Spleen (tissue), 7 donors: ENCODE measurements around the gene LASP1.

Experiments
- CTCF ChIP-seq, 11 experiments: fragments of 200-600 bp in 7 of 11; fragments of 450-650 bp in 4 of 11; sonication (generic) in 4 of 11; IDR thresholded peaks in 8 of 11; conservative IDR thresholded peaks in 3 of 11; 1 replicate in 7 of 11; 2 replicates in 4 of 11; pipeline versions ENCODE4 v1.4.0 to v1.8.0; 2016 to 2021; ENCODE audit warnings: antibody characterized with exemption in 11 of 11, inconsistent platforms in 4 of 11, mild to moderate bottlenecking in 1 of 11
- POLR2AphosphoS5 ChIP-seq, 3 donors: sonication (generic); formaldehyde crosslinking; IDR thresholded peaks; one replicate each; pipeline ENCODE4 v1.5.1; 2017; ENCODE audit warnings: antibody characterized with exemption in 3 of 3
- donor health status: DM: no; HTN: no; CAD: no; lungs with moderate emphysema.
- donor health status: DM: no; HTN: no; CAD: no.
- donor health status: DM: no; HTN: no; CAD: no.

DNA sequence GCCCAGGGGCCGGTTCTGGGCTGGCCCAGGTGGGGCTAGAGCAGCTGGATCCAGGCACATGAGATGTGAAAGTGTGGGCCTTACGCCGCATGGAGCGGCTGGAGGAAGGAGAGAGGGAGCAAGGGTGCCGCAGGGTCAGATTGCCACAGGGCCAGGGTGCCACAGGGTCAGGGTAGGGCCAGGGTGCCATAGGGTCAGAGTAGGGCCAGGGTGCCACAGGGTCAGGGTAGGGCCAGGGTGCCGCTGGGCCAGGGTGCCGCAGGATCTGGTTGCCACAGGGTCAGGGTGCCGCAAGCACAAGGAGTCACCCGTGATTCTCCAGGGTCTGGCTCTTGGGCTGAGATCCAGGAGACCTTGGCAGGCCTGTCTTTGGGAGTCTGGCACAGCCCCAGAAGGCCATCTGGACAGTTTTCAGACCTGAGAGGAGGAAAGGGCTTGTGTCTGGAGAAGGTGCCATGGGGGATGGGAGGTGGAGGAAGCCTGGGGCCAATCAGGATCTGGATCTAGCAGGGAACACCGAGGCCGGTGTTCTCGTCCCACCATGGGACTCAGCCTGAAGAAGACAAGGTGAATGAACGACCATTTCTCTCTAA, 42.5 kb downstream of the LASP1 start:
- TF ChIP-seq CTCF (IDR thresholded peaks at IDR 0.05 in 8 of 11, conservative IDR thresholded peaks at IDR 0.05 in 3 of 11) (no peak), POLR2AphosphoS5 (IDR thresholded peaks at IDR 0.05) (peak in 2 of 3 donors; percentile 59 to 75)
